ENCODE results near the gene EIF5. TPM values are rescaled to one million over a fixed set of nuclear protein-coding genes. Genes with fewer than 3 reads are reported as not detected.
A peak's percentile ranks its signal among the peaks of the same experiment; 100 is the strongest.

The EIF5 gene
- total and polyA plus RNA-seq, 10 donors: 31.9 to 261 (median 202) TPM

- TF ChIP-seq POLR2A (IDR thresholded peaks at IDR 0.05): no peak
- TF ChIP-seq POLR2AphosphoS5 (IDR thresholded peaks at IDR 0.05): no peak
- no peak for TF ChIP-seq CTCF (IDR thresholded peaks at IDR 0.05 in 8 of 11, conservative IDR thresholded peaks at IDR 0.05 in 3 of 11)
- no peaks in the 10 kb centered on the region for H3K9me3 ChIP-seq
- no peak overlapping the region for H3K4me3 ChIP-seq
- 91 to 97% (median 93%) methylated on average over 8 of the region's 8 CpGs for WGBS, 5 donors
- no peak for DNase-seq
- H3K36me3 ChIP-seq: no peaks in the 10 kb centered on the region
- H3K4me1 ChIP-seq: peaks cover 66 to 98% (median 89%) of the 10 kb centered on the region in 6 donors
- no peaks in the 10 kb centered on the region for H3K27me3 ChIP-seq (replicated peaks in 1 of 7)
- H3K27ac ChIP-seq: peak overlapping the region in 3 of 8 donors; percentile 59 to 64 (median 61)
- intact Hi-C loops (cut with DNase I; ENCODE audit: low total_unique reads): loop anchor here (5.0 to 10.0 kb wide), 2 partner anchors 50 to 82 kb away; no protein-coding TSS in a partner anchor
Measured at GRCh38 chr14:103392572-103392971, 58.5 kb downstream of the EIF5 start.

- 59 to 79% (median 66%) methylated on average over 6 of the region's 6 CpGs for WGBS, 5 donors
- no peak overlapping the region for H3K4me3 ChIP-seq
- DNase-seq: no peak
- H3K27ac ChIP-seq: peak overlapping the region in 3 of 8 donors; percentile 59 to 64 (median 61)
- TF ChIP-seq POLR2A (IDR thresholded peaks at IDR 0.05): no peak
- no peak for TF ChIP-seq CTCF (IDR thresholded peaks at IDR 0.05 in 8 of 11, conservative IDR thresholded peaks at IDR 0.05 in 3 of 11)
- no peak for TF ChIP-seq POLR2AphosphoS5 (IDR thresholded peaks at IDR 0.05)
- no peaks in the 10 kb centered on the region for H3K36me3 ChIP-seq
- peaks cover 64 to 98% (median 88%) of the 10 kb centered on the region in 6 donors for H3K4me1 ChIP-seq
- intact Hi-C loops (cut with DNase I; ENCODE audit: low total_unique reads): loop anchor here (5.0 to 10.0 kb wide), 2 partner anchors 51 to 82 kb away; no protein-coding TSS in a partner anchor
- H3K27me3 ChIP-seq (replicated peaks in 1 of 7): no peaks in the 10 kb centered on the region
- no peaks in the 10 kb centered on the region for H3K9me3 ChIP-seq
Measured at GRCh38 chr14:103393070-103393469, 59.0 kb downstream of the EIF5 start.

- no peaks in the 10 kb centered on the region for H3K9me3 ChIP-seq
- H3K27me3 ChIP-seq (replicated peaks in 1 of 7): no peaks in the 10 kb centered on the region
- peak; percentile 44 to 90 (median 78) for TF ChIP-seq CTCF (IDR thresholded peaks at IDR 0.05 in 8 of 11, conservative IDR thresholded peaks at IDR 0.05 in 3 of 11)
- no peak for TF ChIP-seq POLR2A (IDR thresholded peaks at IDR 0.05)
- TF ChIP-seq POLR2AphosphoS5 (IDR thresholded peaks at IDR 0.05): no peak
- H3K27ac ChIP-seq: peak overlapping the region in 7 of 8 donors; percentile 1 to 64 (median 41)
- no peaks in the 10 kb centered on the region for H3K36me3 ChIP-seq
- intact Hi-C loops (cut with DNase I; ENCODE audit: low total_unique reads): loop anchor here (5.0 to 10.0 kb wide), 2 partner anchors 52 to 81 kb away; no protein-coding TSS in a partner anchor
- H3K4me1 ChIP-seq: peaks cover 62 to 98% (median 88%) of the 10 kb centered on the region in 6 donors
- 49 to 64% (median 55%) methylated on average over 9 of the region's 9 CpGs for WGBS, 5 donors
- no peak overlapping the region for H3K4me3 ChIP-seq
- no peak for DNase-seq
Measured at GRCh38 chr14:103393676-103394626, 59.9 kb downstream of the EIF5 start.

Small RNA genes within 50 kb of the gene (small RNA-seq; reads per million reads assigned to genes)
- gene SNORA28: 13.1 to 31.4 (median 19.6) reads per million in 4 donors

Other genes with a start within 250 kb of the EIF5 start
- 10 to 100 TPM in 4 of 7 donors, 1 to 10 TPM in 3; 2.0 to 30.0 (median 10.5) TPM for gene EXOC3L4, start 239.5 kb upstream of the EIF5 start, total RNA-seq
- 10 to 100 TPM; 18.5 to 39.2 (median 25.4) TPM for gene EXOC3L4, start 239.5 kb upstream of the EIF5 start, polyA plus RNA-seq
- 100 to 1,000 TPM; 147 to 297 (median 261) TPM for gene TNFAIP2, start 210.8 kb upstream of the EIF5 start, total RNA-seq
- 100 to 1,000 TPM in 2 of 3 donors, 10 to 100 TPM in 1; 90.2 to 410 (median 391) TPM for gene TNFAIP2, start 210.8 kb upstream of the EIF5 start, polyA plus RNA-seq
- 100 to 1,000 TPM in 6 of 7 donors, 10 to 100 TPM in 1; 89.3 to 144 (median 114) TPM for gene MARK3, start 51.2 kb downstream of the EIF5 start, total RNA-seq
- 10 to 100 TPM; 40.4 to 98.7 (median 70.0) TPM for gene MARK3, start 51.2 kb downstream of the EIF5 start, polyA plus RNA-seq
- 10 to 100 TPM in 4 of 7 donors, 1 to 10 TPM in 3; 8.0 to 22.6 (median 10.8) TPM for gene CKB, start 188.6 kb downstream of the EIF5 start, total RNA-seq
- 10 to 100 TPM; 14.3 to 28.4 (median 20.6) TPM for gene CKB, start 188.6 kb downstream of the EIF5 start, polyA plus RNA-seq
- 10 to 100 TPM in 1 of 7 donors, 1 to 10 TPM in 6; 8.0 to 11.3 (median 9.5) TPM for gene TRMT61A, start 195.0 kb downstream of the EIF5 start, total RNA-seq
- gene TRMT61A, start 195.0 kb downstream of the EIF5 start, polyA plus RNA-seq: 10 to 100 TPM in 2 of 3 donors, 1 to 10 TPM in 1; 8.6 to 14.2 (median 11.1) TPM
- gene BAG5, start 228.4 kb downstream of the EIF5 start, total RNA-seq: 10 to 100 TPM; 29.2 to 42.5 (median 32.5) TPM
- 10 to 100 TPM in 1 of 3 donors, 1 to 10 TPM in 2; 9.3 to 16.0 (median 9.9) TPM for gene BAG5, start 228.4 kb downstream of the EIF5 start, polyA plus RNA-seq
- 10 to 100 TPM; 15.2 to 26.0 (median 20.4) TPM for gene COA8, start 228.7 kb downstream of the EIF5 start, total RNA-seq
- gene COA8, start 228.7 kb downstream of the EIF5 start, polyA plus RNA-seq: 10 to 100 TPM; 34.1 to 39.5 (median 38.9) TPM